Caco-2 (cell line): ENCODE data around the gene CXCL16. TPM values are rescaled to one million over a fixed set of nuclear protein-coding genes. Genes with fewer than 3 reads are reported as not detected.
A peak's percentile ranks its signal among the peaks of the same experiment; 100 is the strongest.

Source experiments
- BruUV-seq: library from RNA; stranded (reverse); fragments of 400-500 nt; replicated peaks from 2 replicates; lab custom pipeline; 2021; lab: Mats Ljungman, UMichigan
- CTCF ChIA-PET: fragments of 300-600 bp; sonication (Branson Sonifier 250); formaldehyde crosslinking; loops from one replicate; lab custom pipeline; 2022; ENCODE audit warnings: antibody characterized with exemption; lab: Charles Lee
- POLR2A ChIA-PET: fragments of 300-600 bp; sonication (Branson Sonifier 250); formaldehyde crosslinking; loops from one replicate; lab custom pipeline; 2022; ENCODE audit warnings: antibody characterized with exemption; lab: Charles Lee
- DNase-seq, 2 experiments: peaks; one replicate each; pipeline versions ENCODE4 v3.0.0 to v3.0.0-alpha.2; 2020 to 2022
- H3K27me3 ChIP-seq: replicated peaks from 2 replicates; pipeline ENCODE4 v1.6.0; 2011; ENCODE audit warnings: low read length; ENCODE audit not compliant: control insufficient read depth, insufficient read depth
- H3K36me3 ChIP-seq: 2 replicates; pipeline ENCODE4 v1.5.1; 2011; ENCODE audit warnings: low read length; ENCODE audit not compliant: control insufficient read depth, insufficient read depth
- H3K4me1 ChIP-seq: fragments of 250-450 bp; sonication (Bioruptor Pico); 2 replicates; pipeline ENCODE4 v1.5.1; 2020; ENCODE audit warnings: mild to moderate bottlenecking
- H3K4me3 ChIP-seq: 2 replicates; pipeline ENCODE4 v1.5.1; 2011; ENCODE audit warnings: low read depth, mild to moderate bottlenecking, control low read depth, low read length
- H3K9me3 ChIP-seq: fragments of 250-450 bp; sonication (Bioruptor Pico); 2 replicates; pipeline ENCODE4 v1.5.1; 2020; ENCODE audit warnings: mild to moderate bottlenecking, moderate library complexity
- H3K27ac Mint-ChIP-seq: one replicate; pipeline ENCODE4 v1.8.0; 2022; ENCODE audit warnings: mixed read lengths; ENCODE audit not compliant: unreplicated experiment
- H3K27me3 Mint-ChIP-seq: one replicate; pipeline ENCODE4 v1.8.0; 2022; ENCODE audit warnings: mixed read lengths; ENCODE audit not compliant: insufficient read depth, unreplicated experiment
- H3K36me3 Mint-ChIP-seq: one replicate; pipeline ENCODE4 v1.8.0; 2022; ENCODE audit warnings: mild to moderate bottlenecking, mixed read lengths; ENCODE audit not compliant: insufficient read depth, unreplicated experiment
- H3K4me1 Mint-ChIP-seq: one replicate; pipeline ENCODE4 v1.8.0; 2022; ENCODE audit warnings: low read depth, mixed read lengths; ENCODE audit not compliant: unreplicated experiment
- H3K4me3 Mint-ChIP-seq: one replicate; pipeline ENCODE4 v1.8.0; 2022; ENCODE audit warnings: mild to moderate bottlenecking, moderate library complexity, mixed read lengths; ENCODE audit not compliant: unreplicated experiment
- H3K9me3 Mint-ChIP-seq: one replicate; pipeline ENCODE4 v1.8.0; 2022; ENCODE audit warnings: mixed read lengths; ENCODE audit not compliant: unreplicated experiment
- CTCF ChIP-seq, 2 experiments: fragments of 200-600 bp in 1 of 2; IDR thresholded peaks; 1 replicate in 1 of 2; 2 replicates in 1 of 2; pipeline versions ENCODE4 v1.5.1 to v1.8.0; 2011 to 2022; ENCODE audit warnings: antibody characterized with exemption in 1 of 2, control low read depth in 1 of 2, inconsistent platforms in 1 of 2, low read depth in 1 of 2, low read length in 1 of 2, mild to moderate bottlenecking in 1 of 2, moderate library complexity in 1 of 2; ENCODE audit not compliant: insufficient read depth in 1 of 2, severe bottlenecking in 1 of 2, unreplicated experiment in 1 of 2
- intact Hi-C: fragments of 100-400 bp; cut with micrococcal nuclease; formaldehyde crosslinking; loops from one replicate; pipeline ENCODE4 v1.10.0; 2022; ENCODE audit not compliant: unreplicated experiment
- total RNA-seq: library from RNA; stranded (reverse); gene quantifications from 2 replicates; pipeline ENCODE4 v1.2.3, GENCODE V29; 2022

CXCL16 gene
- total RNA-seq, 1 experiment from 2014 or later, result 55.3 TPM

DNA sequence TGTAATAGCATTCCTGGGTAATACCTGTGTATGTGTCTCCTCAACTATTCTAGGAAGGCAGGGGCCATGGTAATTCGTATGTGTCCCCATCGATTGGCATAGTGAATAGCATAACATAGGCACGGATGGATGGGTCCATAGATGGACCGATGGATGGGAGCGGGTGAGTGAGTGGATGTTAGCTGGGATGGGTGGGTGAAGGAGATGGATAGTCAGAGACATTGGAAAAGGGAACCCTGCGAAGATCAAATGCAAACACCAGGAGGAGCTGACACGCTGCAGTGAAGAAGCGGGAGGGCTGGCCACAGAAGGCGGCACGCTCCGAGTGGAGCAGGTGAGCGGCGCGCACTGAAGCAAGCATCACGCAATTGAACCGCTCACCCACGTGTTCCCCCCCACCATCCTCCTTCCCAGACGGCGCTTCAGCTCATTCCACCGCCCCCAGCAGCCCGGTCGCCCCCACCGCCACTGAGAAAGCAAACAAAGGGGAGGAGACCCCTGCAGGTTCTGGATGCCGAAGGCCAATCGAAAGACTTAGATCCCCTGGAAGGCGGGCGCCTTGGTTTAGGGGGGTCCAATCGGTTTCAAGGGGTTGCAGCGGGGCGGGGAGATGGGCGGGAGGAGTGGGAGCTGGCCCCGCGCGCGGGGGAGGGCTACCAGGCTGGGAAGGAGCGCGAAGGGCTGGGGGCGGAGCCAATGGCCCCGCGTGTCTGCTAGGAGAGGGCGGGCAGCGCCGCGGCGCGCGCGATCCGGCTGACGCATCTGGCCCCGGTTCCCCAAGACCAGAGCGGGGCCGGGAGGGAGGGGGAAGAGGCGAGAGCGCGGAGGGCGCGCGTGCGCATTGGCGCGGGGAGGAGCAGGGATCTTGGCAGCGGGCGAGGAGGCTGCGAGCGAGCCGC lies 29.7 kb downstream of the CXCL16 start, which contains the start of gene ARRB2:
Gene ARRB2, plus strand, starts transcription at position 839 of the 899 bp plus-strand sequence. CDS start 90 bp downstream, outside the sequence.
- Histone ChIP-seq H3K9me3 (no peaks in the 10 kb centered on the region), H3K27me3 (no peaks in the 10 kb centered on the region), H3K4me1 (no peaks in the 10 kb centered on the region; the same call in 1 of the 2 replicates), H3K36me3 (no peaks in the 10 kb centered on the region), H3K4me3 (peak within 1 kb of the TSS; percentile 66)
- H3K27ac Mint-ChIP-seq, result peak within 1 kb of the TSS; percentile 83
- no peaks in the 10 kb centered on the region for H3K27me3 Mint-ChIP-seq
- peak within 1 kb of the TSS; percentile 84 for H3K4me3 Mint-ChIP-seq
- H3K4me1 Mint-ChIP-seq, result peaks cover 6% of the 10 kb centered on the region
- no TSS peak for BruUV-seq
- POLR2A ChIA-PET, result interaction anchor here (0.7 to 1.2 kb wide), 6 partner anchors 21 to 86 kb away, joined by 3 to 7 read pairs (median 4); partner anchors contain the start of genes GLTPD2, MED11 and PSMB6
- peak in 1 of 2 experiments; percentile 45 for TF ChIP-seq CTCF (IDR thresholded peaks at IDR 0.05; ENCODE audit: insufficient read depth in 1 of 2, low read depth in 1 of 2, low read length in 1 of 2, severe bottlenecking in 1 of 2, unreplicated experiment in 1 of 2)
- CTCF ChIA-PET, result interaction anchor here (0.7 to 2.9 kb wide), 8 partner anchors 21 to 257 kb away, joined by 3 to 19 read pairs (median 4); partner anchors contain the start of genes MED11, PLD2, RNF167 and SLC25A11
- intact Hi-C loops, result loop anchor here (1.0 kb wide), 2 partner anchors 21 to 179 kb away; partner anchors contain the start of gene MED11
- H3K9me3 Mint-ChIP-seq, result no peaks in the 10 kb centered on the region
- H3K36me3 Mint-ChIP-seq, result peaks cover 29% of the 10 kb centered on the region
- DNase-seq, result peak; percentile 95 to 96

- Mint-ChIP-seq H3K9me3 (no peaks in the 10 kb centered on the region), H3K27me3 (no peaks in the 10 kb centered on the region), H3K4me3 (peak overlapping the region; percentile 84), H3K4me1 (peaks cover 6% of the 10 kb centered on the region), H3K27ac (peak overlapping the region; percentile 57), H3K36me3 (peaks cover 35% of the 10 kb centered on the region)
- intact Hi-C loops, result no loop called here
- H3K36me3 ChIP-seq, result no peaks in the 10 kb centered on the region
- BruUV-seq, result no TSS peak
- no peaks in the 10 kb centered on the region; the same call in 1 of the 2 replicates for H3K4me1 ChIP-seq
- DNase-seq, result peak; percentile 76 to 81
- H3K4me3 ChIP-seq, result no peak overlapping the region
- H3K27me3 ChIP-seq, result no peaks in the 10 kb centered on the region
- CTCF ChIA-PET, result interaction anchor here (2.9 kb wide), 1 partner anchor 82 kb away, joined by 19 read pairs; no protein-coding TSS in a partner anchor
- POLR2A ChIA-PET, result no interaction called here
- no peak for TF ChIP-seq CTCF (IDR thresholded peaks at IDR 0.05; ENCODE audit: insufficient read depth in 1 of 2, low read depth in 1 of 2, low read length in 1 of 2, severe bottlenecking in 1 of 2, unreplicated experiment in 1 of 2)
- no peaks in the 10 kb centered on the region for H3K9me3 ChIP-seq
Measured at GRCh38 chr17:4708436-4708835, 31.3 kb downstream of the CXCL16 start.

GRCh38 chr17:4706121-4706520 lies 33.6 kb downstream of the CXCL16 start:
- BruUV-seq, result no TSS peak
- H3K36me3 Mint-ChIP-seq, result peaks cover 41% of the 10 kb centered on the region
- no peaks in the 10 kb centered on the region for H3K9me3 Mint-ChIP-seq
- Histone ChIP-seq H3K4me1 (no peaks in the 10 kb centered on the region), H3K4me3 (no peak overlapping the region), H3K27me3 (no peaks in the 10 kb centered on the region), H3K9me3 (no peaks in the 10 kb centered on the region), H3K36me3 (no peaks in the 10 kb centered on the region)
- H3K4me3 Mint-ChIP-seq, result peak overlapping the region; percentile 82
- H3K4me1 Mint-ChIP-seq, result peaks cover 16% of the 10 kb centered on the region
- ChIA-PET CTCF (no interaction called here), POLR2A (no interaction called here)
- intact Hi-C loops, result no loop called here
- DNase-seq, result no peak
- H3K27me3 Mint-ChIP-seq, result no peaks in the 10 kb centered on the region
- TF ChIP-seq CTCF (IDR thresholded peaks at IDR 0.05; ENCODE audit: insufficient read depth in 1 of 2, low read depth in 1 of 2, low read length in 1 of 2, severe bottlenecking in 1 of 2, unreplicated experiment in 1 of 2), result no peak
- no peak overlapping the region for H3K27ac Mint-ChIP-seq
